Measurements from ENCODE around the gene HOXC11. TPM values are rescaled to one million over a fixed set of nuclear protein-coding genes. Genes with fewer than 3 reads are reported as not detected.

The HOXC11 gene
- polyA plus RNA-seq (2012; ENCODE audit: missing spikeins) = 0.13 TPM

DNA sequence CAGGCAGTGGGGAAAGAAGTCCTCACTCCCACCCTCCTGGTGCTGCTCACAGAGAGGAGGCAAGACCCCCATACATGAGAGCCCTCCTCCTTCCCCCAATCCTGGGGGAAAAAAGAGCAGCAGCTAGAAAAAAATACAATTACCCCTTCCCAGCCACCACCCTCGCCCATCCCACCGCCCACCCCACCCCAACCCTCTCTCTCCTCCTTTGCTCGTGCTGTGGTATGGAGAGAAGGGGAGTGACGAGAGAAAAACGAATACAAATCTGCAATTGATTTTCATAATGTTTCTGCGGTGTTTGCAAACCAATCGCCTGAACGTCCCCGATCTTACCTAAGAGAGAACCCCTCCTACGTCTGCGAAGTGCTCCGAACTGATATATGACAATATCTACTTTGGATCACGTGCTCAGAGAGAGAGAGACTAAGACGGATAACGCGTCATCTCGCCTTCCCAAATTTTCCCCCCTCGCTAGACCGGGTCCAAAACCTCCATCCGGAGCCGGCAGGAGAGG lies at the start of gene HOXC11:
HOXC11 (plus strand) TSS at position 405 of the 514 bp plus-strand sequence. CDS start 116 bp downstream, outside the sequence.
- FAIRE-seq (no peak), DNase-seq (ENCODE audit: insufficient read length) (no peak)
- TF ChIP-seq POLR2A (IDR thresholded peaks at IDR 0.05; ENCODE audit: low read depth, low read length) = no peak
- no peak for TF ChIP-seq POLR2AphosphoS5 (IDR thresholded peaks at IDR 0.05; ENCODE audit: low read depth, low read length)
- no peak for TF ChIP-seq TAF1 (IDR thresholded peaks at IDR 0.05; ENCODE audit: borderline replicate concordance, low read depth, low read length)

DNA sequence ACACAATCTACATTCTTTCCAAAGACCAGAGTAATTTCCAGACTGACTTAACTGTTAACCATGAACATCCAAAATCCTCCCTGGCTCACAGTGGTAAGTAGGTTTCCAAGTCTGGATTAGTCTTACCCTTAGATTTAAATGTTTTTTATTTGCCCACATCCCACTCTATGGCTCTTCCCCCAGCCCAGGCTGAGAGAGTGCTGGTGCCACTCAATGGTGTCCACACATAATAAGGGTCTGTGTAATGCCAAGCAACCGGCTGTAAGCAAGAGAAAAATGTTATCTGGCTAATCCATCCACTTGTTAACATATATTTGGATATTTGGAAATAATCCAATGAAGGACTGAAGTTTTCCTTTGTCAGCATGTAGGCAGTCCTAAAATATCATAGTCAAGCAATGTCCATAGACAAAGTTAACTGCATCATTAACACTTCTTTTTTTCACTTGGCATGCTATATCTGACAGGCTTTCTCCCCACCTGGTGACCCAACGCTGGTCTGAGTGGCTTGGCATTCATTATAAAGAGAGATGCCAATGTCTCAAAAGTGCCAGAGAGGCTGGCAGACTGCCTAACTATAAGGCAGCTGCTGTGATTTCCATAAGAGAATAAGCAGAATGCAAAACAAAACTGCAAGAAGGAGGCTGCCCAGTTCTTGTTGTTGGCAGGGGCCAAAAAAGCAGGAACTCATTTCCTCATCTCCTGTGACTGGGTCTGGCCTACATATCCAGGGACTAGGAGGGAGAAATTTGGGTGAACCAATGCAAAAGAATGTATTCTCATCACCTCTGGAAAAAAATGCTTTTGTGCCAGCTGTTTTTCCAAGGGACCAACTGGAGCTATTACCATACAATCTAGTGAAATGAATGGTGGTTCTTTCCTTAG lies 48.2 kb upstream of the HOXC11 start:
- no peak for TF ChIP-seq TAF1 (IDR thresholded peaks at IDR 0.05; ENCODE audit: borderline replicate concordance, low read depth, low read length)
- TF ChIP-seq POLR2A (IDR thresholded peaks at IDR 0.05; ENCODE audit: low read depth, low read length) = no peak
- no peak for TF ChIP-seq POLR2AphosphoS5 (IDR thresholded peaks at IDR 0.05; ENCODE audit: low read depth, low read length)
- DNase-seq (ENCODE audit: insufficient read length) (no peak), FAIRE-seq (no peak)

DNA sequence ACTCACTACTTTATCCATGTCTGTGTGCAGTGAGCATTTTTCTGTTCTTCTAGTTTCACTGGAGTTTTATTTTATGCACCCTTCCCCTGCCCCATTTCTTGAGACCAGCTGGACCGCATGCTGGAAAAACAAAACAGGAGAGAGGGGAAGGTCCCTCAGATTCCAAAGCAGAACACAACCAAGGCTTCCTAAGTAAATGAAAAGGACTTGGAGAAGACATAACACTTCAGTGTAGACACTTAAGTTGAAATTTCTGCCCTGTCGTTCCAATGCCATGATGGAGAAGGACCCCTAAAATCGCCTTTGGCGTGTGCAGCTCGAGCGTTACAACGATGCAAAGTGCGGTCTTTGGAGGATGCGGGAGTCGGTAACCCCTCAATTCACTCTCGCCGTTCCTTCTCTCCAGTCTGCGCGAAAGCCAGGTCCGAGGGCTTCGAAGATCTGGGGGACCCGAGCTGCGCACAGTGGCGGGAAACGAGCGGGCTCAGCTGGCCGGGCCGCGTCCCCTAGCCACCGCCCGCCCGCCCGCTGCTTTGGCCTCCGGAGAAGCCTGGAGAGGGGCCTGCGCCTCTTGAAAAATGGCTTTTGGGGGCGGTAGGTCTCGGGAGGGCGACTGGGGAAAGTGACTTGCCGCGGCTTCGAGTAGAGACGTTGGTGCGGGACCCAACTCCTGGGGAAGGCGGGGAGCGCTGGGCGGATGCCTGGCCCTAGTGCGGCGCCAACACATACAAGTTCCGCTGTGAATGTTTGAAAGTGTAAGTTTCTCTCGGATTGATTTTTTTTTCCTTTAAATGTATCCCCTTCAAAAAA lies 45.5 kb upstream of the HOXC11 start:
- no peak for TF ChIP-seq POLR2A (IDR thresholded peaks at IDR 0.05; ENCODE audit: low read depth, low read length)
- no peak for TF ChIP-seq POLR2AphosphoS5 (IDR thresholded peaks at IDR 0.05; ENCODE audit: low read depth, low read length)
- TF ChIP-seq TAF1 (IDR thresholded peaks at IDR 0.05; ENCODE audit: borderline replicate concordance, low read depth, low read length) = no peak
- DNase-seq (ENCODE audit: insufficient read length) (no peak), FAIRE-seq (no peak)

DNA sequence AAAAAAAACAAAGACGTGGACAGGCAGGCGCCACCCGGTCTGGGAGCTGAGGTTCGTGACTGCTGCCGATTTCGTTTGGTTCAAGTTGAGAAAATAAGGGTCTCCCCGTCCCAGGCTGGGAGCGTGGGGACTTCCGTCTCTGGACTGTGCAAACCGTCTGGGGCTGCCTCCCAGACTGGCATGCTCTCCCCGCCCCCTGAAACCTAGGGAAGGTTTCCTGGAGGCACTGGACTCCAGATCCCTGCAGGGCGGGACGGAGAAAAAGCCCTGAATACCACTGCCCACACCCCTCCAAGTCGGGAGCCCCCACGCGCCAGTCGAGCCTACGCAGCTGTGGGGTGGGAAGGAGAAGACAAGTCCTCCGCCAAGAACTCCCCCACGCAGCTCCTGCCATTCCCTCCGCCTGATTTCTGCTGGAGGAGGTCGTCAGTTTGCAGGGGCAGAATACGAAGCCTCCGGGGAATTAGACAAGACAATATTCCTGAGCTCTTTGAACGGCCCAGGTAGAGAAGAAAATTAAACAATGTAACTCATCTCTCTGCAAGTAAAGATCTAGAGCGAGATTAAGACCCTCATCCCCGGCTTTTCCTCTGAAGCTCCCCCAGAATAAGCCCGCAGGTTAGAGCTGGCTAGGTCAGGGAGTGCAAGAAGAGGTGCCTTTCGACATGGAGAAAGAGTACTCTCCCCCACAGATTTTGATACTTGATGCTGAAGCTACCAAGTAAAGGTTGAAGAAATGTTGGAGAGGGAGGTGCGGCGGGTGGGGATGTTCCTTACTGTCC lies 44.7 kb upstream of the HOXC11 start:
- TF ChIP-seq POLR2A (IDR thresholded peaks at IDR 0.05; ENCODE audit: low read depth, low read length) (no peak), POLR2AphosphoS5 (IDR thresholded peaks at IDR 0.05; ENCODE audit: low read depth, low read length) (no peak), TAF1 (IDR thresholded peaks at IDR 0.05; ENCODE audit: borderline replicate concordance, low read depth, low read length) (no peak)
- DNase-seq (ENCODE audit: insufficient read length) = no peak
- FAIRE-seq = no peak

DNA sequence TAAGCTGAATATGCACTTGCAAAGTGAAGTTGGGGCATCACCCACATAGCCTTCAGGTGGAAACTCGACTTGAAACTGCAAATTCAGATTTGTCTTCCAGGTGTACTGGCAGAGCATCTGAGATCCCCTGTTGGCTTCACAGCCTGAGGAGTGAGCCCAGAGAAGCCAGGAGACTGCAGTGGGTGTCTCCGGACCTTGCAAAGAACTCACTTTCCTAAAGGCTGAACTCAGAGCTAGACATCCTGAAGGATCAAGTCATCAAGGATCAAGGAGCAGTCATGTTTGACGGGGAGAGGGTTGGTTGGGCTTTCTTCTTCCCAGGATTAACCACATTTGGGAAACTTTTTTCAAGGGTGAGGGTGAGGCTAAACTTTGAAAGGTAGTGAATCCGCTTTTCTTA lies 43.4 kb upstream of the HOXC11 start:
- no peak for TF ChIP-seq TAF1 (IDR thresholded peaks at IDR 0.05; ENCODE audit: borderline replicate concordance, low read depth, low read length)
- TF ChIP-seq POLR2A (IDR thresholded peaks at IDR 0.05; ENCODE audit: low read depth, low read length) = no peak
- no peak for TF ChIP-seq POLR2AphosphoS5 (IDR thresholded peaks at IDR 0.05; ENCODE audit: low read depth, low read length)
- DNase-seq (ENCODE audit: insufficient read length) = no peak
- FAIRE-seq = no peak

DNA sequence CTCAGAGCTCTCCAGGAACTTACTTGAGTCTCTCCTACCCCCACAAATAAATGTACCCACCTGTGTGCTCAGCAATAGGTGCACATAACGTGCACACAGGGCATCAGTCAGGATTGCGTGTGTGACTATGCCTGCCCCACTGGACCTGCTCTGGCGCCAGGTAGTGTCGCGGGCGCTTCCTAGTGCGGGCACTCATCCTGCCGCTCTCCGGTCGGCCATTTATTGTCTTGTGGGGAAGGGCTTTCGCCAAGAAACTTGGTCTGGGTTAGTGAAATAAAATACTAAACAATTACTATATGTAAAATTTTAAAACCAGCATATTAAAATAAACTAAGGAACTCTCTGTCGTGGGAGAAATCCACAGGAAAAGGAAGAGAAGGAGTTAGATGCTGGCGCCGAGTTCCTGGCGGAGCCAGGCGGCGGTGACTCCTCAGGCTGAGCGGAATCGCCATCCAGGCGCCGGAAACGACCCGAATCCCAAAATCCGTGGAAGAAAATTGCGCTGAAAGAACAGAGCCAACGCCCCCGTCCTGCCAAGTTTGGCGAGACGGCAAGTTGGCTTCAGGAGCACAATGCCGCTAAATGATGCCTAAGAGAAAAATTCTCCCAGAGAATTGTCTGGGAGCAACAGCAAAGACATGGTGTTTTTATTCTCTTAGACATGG lies 42.2 kb upstream of the HOXC11 start:
- no peak for DNase-seq (ENCODE audit: insufficient read length)
- TF ChIP-seq POLR2A (IDR thresholded peaks at IDR 0.05; ENCODE audit: low read depth, low read length) = no peak
- no peak for TF ChIP-seq TAF1 (IDR thresholded peaks at IDR 0.05; ENCODE audit: borderline replicate concordance, low read depth, low read length)
- no peak for TF ChIP-seq POLR2AphosphoS5 (IDR thresholded peaks at IDR 0.05; ENCODE audit: low read depth, low read length)

DNA sequence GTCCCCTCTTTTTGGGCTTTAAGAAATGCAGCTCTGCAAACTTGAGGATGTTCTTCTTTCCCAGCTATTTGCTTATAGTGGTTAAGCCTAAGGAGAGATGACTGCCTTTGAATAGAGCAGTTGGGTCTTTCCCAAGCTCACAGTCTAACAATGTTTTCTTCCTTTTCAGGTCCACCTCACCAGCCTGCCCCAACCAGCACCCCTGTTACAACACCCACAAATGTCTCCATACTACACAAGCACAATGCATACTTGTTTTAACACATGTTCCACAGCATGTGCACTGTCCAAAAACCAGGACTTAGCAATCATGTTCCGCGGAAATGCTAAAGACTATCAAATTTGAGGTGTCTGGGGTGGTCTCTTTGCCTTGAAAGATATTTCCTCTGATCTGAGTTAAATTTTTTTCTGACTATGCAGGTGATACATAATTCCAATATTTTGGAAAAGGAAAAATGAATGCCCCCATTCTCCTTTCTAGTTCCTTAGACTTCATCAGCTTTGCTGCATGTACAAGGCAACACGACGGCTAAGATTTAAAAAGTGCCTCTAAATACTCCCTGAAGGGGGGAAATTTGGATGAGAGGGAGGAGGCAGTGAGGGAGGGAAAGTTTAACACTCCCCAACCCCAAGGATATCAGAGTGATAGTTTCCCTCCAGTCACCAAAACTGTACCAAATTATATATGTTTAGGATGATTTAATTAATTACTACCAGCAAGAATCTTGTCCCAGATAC lies 40.9 kb upstream of the HOXC11 start:
- TF ChIP-seq POLR2A (IDR thresholded peaks at IDR 0.05; ENCODE audit: low read depth, low read length) = no peak
- TF ChIP-seq POLR2AphosphoS5 (IDR thresholded peaks at IDR 0.05; ENCODE audit: low read depth, low read length) = no peak
- TF ChIP-seq TAF1 (IDR thresholded peaks at IDR 0.05; ENCODE audit: borderline replicate concordance, low read depth, low read length) = no peak
- DNase-seq (ENCODE audit: insufficient read length) (no peak), FAIRE-seq (no peak)

More for the DNA sequence above, 42.2 kb upstream of the HOXC11 start:
- no peak for FAIRE-seq

DNA sequence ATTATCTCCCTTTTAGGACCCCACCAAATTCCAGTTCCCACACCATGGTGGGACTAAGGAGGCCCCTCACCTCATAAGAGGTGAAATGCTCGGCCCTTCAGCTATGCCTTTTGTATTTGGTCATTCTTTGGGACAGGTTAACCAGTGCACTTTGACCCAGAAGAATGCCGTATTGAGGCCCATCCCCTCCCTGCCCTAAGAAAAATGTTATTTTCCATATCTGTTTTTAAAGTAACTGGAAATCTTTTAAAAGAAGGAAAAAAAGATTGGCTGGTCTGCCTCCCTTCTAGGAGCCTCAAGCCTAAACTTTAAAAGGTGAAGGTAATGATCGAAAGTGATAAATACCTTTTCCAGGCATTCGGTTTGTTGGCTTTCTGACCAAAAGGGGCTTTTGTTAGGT lies 40.0 kb upstream of the HOXC11 start:
- no peak for FAIRE-seq
- no peak for TF ChIP-seq TAF1 (IDR thresholded peaks at IDR 0.05; ENCODE audit: borderline replicate concordance, low read depth, low read length)
- no peak for TF ChIP-seq POLR2AphosphoS5 (IDR thresholded peaks at IDR 0.05; ENCODE audit: low read depth, low read length)
- no peak for TF ChIP-seq POLR2A (IDR thresholded peaks at IDR 0.05; ENCODE audit: low read depth, low read length)
- no peak for DNase-seq (ENCODE audit: insufficient read length)

DNA sequence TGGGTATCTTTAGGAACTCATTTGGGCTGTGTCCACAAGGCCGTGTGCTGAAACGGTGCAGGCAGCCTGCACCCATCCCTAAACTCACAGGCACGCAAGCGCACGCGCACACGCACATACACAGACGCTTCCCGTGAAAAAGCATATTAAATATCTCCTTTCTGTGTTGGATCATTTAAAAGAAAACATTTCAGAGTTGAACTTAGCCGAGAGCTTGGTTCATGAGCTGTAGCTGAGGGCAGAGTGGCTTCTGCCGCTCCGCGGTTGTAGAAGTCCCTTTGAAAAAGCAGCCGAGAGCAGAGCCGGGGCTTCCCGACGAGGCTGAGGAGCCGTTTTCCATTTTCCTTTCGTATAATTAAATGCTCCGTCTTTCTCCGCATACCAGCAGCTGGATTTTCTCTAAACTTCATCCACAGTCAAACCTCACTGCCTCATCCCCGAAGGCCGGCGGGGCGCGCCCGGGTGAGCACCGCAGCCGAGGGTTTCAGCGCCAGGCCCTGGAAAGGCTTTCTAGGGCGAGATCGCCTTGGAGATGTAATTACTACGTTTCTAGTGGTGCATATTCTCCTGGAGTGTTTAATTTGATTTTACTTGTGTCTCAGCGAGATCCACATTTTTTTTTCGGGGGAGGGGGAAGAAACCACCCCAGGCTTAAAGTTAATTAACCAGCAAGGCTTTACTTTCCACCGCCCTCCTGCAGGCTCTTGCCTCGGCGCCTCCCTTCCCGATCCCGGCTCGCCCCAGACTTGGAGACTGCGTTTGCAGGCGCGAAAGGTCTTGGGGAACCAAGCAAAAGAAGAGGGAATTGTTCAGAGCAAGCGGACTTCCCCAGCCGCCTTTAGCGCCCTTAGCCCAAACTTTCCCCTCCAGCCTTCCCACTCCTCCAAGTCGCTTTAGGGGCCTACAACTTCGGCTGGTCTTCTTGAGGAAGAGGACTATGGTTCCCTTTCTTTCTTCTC lies 37.3 kb upstream of the HOXC11 start:
- DNase-seq (ENCODE audit: insufficient read length) (no peak), FAIRE-seq (no peak)
- TF ChIP-seq POLR2A (IDR thresholded peaks at IDR 0.05; ENCODE audit: low read depth, low read length) (no peak), TAF1 (IDR thresholded peaks at IDR 0.05; ENCODE audit: borderline replicate concordance, low read depth, low read length) (no peak), POLR2AphosphoS5 (IDR thresholded peaks at IDR 0.05; ENCODE audit: low read depth, low read length) (no peak)

All from GM12892 (cell line).